K562 (cell line): ENCODE results near the gene DDRGK1. TPM values are rescaled to one million over a fixed set of nuclear protein-coding genes. Genes with fewer than 3 reads are reported as not detected.

Source experiments
- ATAC-seq: fragments of 200-7000 bp; cut with Tn5 transposase; 3 replicates; pipeline ENCODE4 v1.9.1; 2020; ENCODE audit warnings: moderate library complexity
- BruUV-seq: library from RNA; stranded (reverse); fragments of 400-500 nt; replicated peaks from 2 replicates; lab custom pipeline; 2021; lab: Mats Ljungman, UMichigan
- CTCF ChIA-PET: fragments of 300-600 bp; formaldehyde crosslinking; extraction: SDS; loops from one replicate; lab custom pipeline; 2021; ENCODE audit warnings: low intra/inter-chr PET ratio; lab: Yijun Ruan, JAX
- POLR2A ChIA-PET: fragments of 300-600, 350-650 bp; sonication (Branson Sonifier 250); formaldehyde crosslinking; extraction: SDS; loops from one replicate; lab custom pipeline; 2021; ENCODE audit warnings: antibody characterized with exemption, inconsistent platforms; lab: Yijun Ruan, JAX
- DNase-seq, 4 experiments: peaks; one replicate each; pipeline versions ENCODE4 v3.0.0 to v3.0.0-alpha.2; 2011 to 2018; ENCODE audit warnings: low spot score in 3 of 4, mixed read lengths in 3 of 4; ENCODE audit errors: extremely low read depth in 1 of 4
- FAIRE-seq: peaks from 2 replicates; lab custom pipeline; 2011; peaks lifted over from hg19 to GRCh38; lab: Jason Lieb, UNC
- H2AFZ ChIP-seq: 2 replicates; pipeline ENCODE4 v1.6.0; 2011; ENCODE audit warnings: low read depth, low read length, control low read depth, inconsistent platforms
- H3K27ac ChIP-seq: fragments of 200-600 bp; 3 replicates; pipeline ENCODE4 v1.8.0; 2011; ENCODE audit warnings: low read depth, mild to moderate bottlenecking, control low read depth, inconsistent platforms, low read length, moderate library complexity, mixed read lengths; ENCODE audit errors: extremely low read depth
- H3K27me3 ChIP-seq, 2 experiments: fragments of 300-600 bp in 1 of 2; 2 replicates in 1 of 2; 3 replicates in 1 of 2; pipeline versions ENCODE4 v1.6.0 to v1.8.0; 2011; ENCODE audit warnings: inconsistent platforms in 2 of 2, low read length in 2 of 2, mild to moderate bottlenecking in 1 of 2, mixed read lengths in 1 of 2, moderate library complexity in 1 of 2; ENCODE audit not compliant: control insufficient read depth in 2 of 2, insufficient read depth in 2 of 2
- H3K36me3 ChIP-seq: fragments of 300-600 bp; 3 replicates; pipeline ENCODE4 v1.8.0; 2011; ENCODE audit warnings: mild to moderate bottlenecking, low read length, inconsistent platforms; ENCODE audit not compliant: control insufficient read depth, insufficient read depth
- H3K4me1 ChIP-seq, 2 experiments: fragments of 200-600 bp in 1 of 2; replicated peaks in 1 of 2; 2 replicates in 1 of 2; 3 replicates in 1 of 2; pipeline versions ENCODE4 v1.5.1 to v1.8.0; 2011; ENCODE audit warnings: inconsistent platforms in 2 of 2, low read length in 2 of 2, mild to moderate bottlenecking in 1 of 2, mixed read lengths in 1 of 2, moderate library complexity in 1 of 2; ENCODE audit not compliant: control insufficient read depth in 2 of 2, insufficient read depth in 2 of 2
- H3K4me2 ChIP-seq: 2 replicates; pipeline ENCODE4 v1.6.1; 2011; ENCODE audit warnings: low read length, control low read depth, inconsistent platforms, mixed read lengths; ENCODE audit not compliant: insufficient read depth
- H3K4me3 ChIP-seq: fragments of 200-600 bp; sonication (generic), shearing (Covaris generic); 2 replicates; pipeline ENCODE4 v1.5.1; 2016; ENCODE audit warnings: control low read depth, inconsistent platforms
- H3K79me2 ChIP-seq: fragments of 200-600 bp; 3 replicates; pipeline ENCODE4 v1.8.0; 2011; ENCODE audit warnings: low read length, inconsistent platforms; ENCODE audit not compliant: control insufficient read depth, insufficient read depth
- H3K9ac ChIP-seq, 2 experiments: 2 replicates each; pipeline versions ENCODE4 v1.6.0 to v1.6.1; 2011; ENCODE audit warnings: low read depth in 2 of 2, low read length in 2 of 2, control low read depth in 1 of 2, inconsistent platforms in 1 of 2, mild to moderate bottlenecking in 1 of 2, mixed read lengths in 1 of 2; ENCODE audit not compliant: insufficient read depth in 1 of 2
- H3K9me1 ChIP-seq: one replicate; pipeline ENCODE4 v1.6.0; 2011; ENCODE audit warnings: inconsistent platforms, mild to moderate bottlenecking, low read length, moderate library complexity; ENCODE audit not compliant: control insufficient read depth, insufficient read depth
- H3K9me3 ChIP-seq: replicated peaks from 2 replicates; pipeline ENCODE4 v1.5.1; 2011; ENCODE audit warnings: low read depth, low read length, inconsistent platforms; ENCODE audit not compliant: control insufficient read depth, insufficient read depth
- H4K20me1 ChIP-seq: replicated peaks from 2 replicates; pipeline ENCODE4 v1.6.1; 2011; ENCODE audit warnings: low read length, inconsistent platforms, mixed read lengths; ENCODE audit not compliant: control insufficient read depth, insufficient read depth
- NR2F6 ChIP-seq: fragments of 450-650 bp; formaldehyde crosslinking; IDR thresholded peaks from 2 replicates; pipeline ENCODE4 v1.4.0; 2020; ENCODE audit warnings: mild to moderate bottlenecking
- RBM15 ChIP-seq: fragments of 200-400 bp; formaldehyde crosslinking; IDR thresholded peaks from 2 replicates; pipeline ENCODE4 v1.6.1; 2018; ENCODE audit warnings: mild to moderate bottlenecking, low read length, moderate library complexity; ENCODE audit not compliant: insufficient read depth
- RCOR1 ChIP-seq, 2 experiments: IDR thresholded peaks; 2 replicates each; pipeline ENCODE4 v1.6.1; 2012; ENCODE audit warnings: low read depth in 2 of 2, low read length in 2 of 2, borderline replicate concordance in 1 of 2, improper control_type of control experiment in 1 of 2
- RNF219 ChIP-seq: fragments of 250-450 bp; sonication (Bioruptor Pico); IDR thresholded peaks from 2 replicates; pipeline ENCODE4 v1.5.0; 2022; ENCODE audit warnings: mild to moderate bottlenecking
- RUNX1 ChIP-seq: sonication (generic); IDR thresholded peaks from 2 replicates; pipeline ENCODE4 v1.6.1; 2016; ENCODE audit warnings: antibody characterized with exemption, low read depth
- STAG1 ChIP-seq: sonication (generic); formaldehyde crosslinking; IDR thresholded peaks from 2 replicates; pipeline ENCODE4 v1.5.0; 2020; ENCODE audit warnings: missing genetic modification reagents, borderline replicate concordance
- YY1 ChIP-seq, 3 experiments: IDR thresholded peaks; 2 replicates each; pipeline ENCODE4 v1.6.1; 2011; ENCODE audit warnings: low read length in 2 of 3, mild to moderate bottlenecking in 2 of 3, moderate library complexity in 2 of 3, borderline replicate concordance in 1 of 3, control low read depth in 1 of 3, low read depth in 1 of 3; ENCODE audit not compliant: insufficient read depth in 3 of 3, insufficient replicate concordance in 2 of 3, control insufficient read depth in 1 of 3, insufficient read length in 1 of 3; ENCODE audit errors: extremely low read depth in 1 of 3
- ZBTB7A ChIP-seq: IDR thresholded peaks from 2 replicates; pipeline ENCODE4 v1.6.1; 2011; ENCODE audit warnings: low read depth, mild to moderate bottlenecking, low read length, moderate library complexity, borderline replicate concordance; ENCODE audit not compliant: control insufficient read depth
- WGBS: fragments of 100-300 bp; shearing (Covaris generic); methylation state at CpG from one replicate; pipeline ENCODE4 v1.1.6; 2016; ENCODE audit warnings: low coverage, mixed read lengths; ENCODE audit not compliant: insufficient coverage; ENCODE audit errors: missing lambda C conversion rate; 5-methylcytosine and 5-hydroxymethylcytosine counted together
- in situ Hi-C: fragments of 300-500 bp; cut with MboI; formaldehyde crosslinking; loops from 4 replicates; pipeline ENCODE4 v1.15.0; 2018; ENCODE audit warnings: inconsistent platforms, mixed read lengths
- intact Hi-C: fragments of 100-400 bp; cut with micrococcal nuclease; formaldehyde crosslinking; loops from 2 replicates; pipeline ENCODE4 v1.14.2; 2022
- polyA plus RNA-seq, 8 experiments: library from polyadenylated mRNA; depleted of rRNA in 4 of 8; stranded (reverse) in 5 of 8; unstranded in 3 of 8; fragments of >200 nt; fragmentation: Nextera tagmentation in 2 of 8; fragmentation: Illumina TruSeq in 1 of 8; extraction: Ambion mirVana in 2 of 8; extraction: Trizol in 1 of 8; gene quantifications; 2 replicates each; pipeline versions ENCODE4 v1.2.1 to v1.2.3, GENCODE V29; 2011 to 2014; ENCODE audit warnings: inconsistent platforms in 1 of 8, missing spikeins in 1 of 8
- total RNA-seq, 7 experiments: library from RNA; depleted of rRNA in 6 of 7; stranded (reverse); fragments of >200 nt in 6 of 7; fragmentation: Illumina TruSeq in 2 of 7; extraction: Trizol in 2 of 7; gene quantifications; 2 replicates each; pipeline versions ENCODE4 v1.2.1 to v1.2.3, GENCODE V29; 2011 to 2021; ENCODE audit warnings: low replicate concordance in 1 of 7
- TF ChIP-seq, protein P1 (sequence below): fragments of 450-650 bp; IDR thresholded peaks from 2 replicates; pipeline ENCODE4 v1.6.1; 2018; ENCODE audit not compliant: partially characterized antibody

DDRGK1 gene
- total and polyA plus RNA-seq, 9 of the 15 experiments (the other 6 are each of a cell fraction or from before 2014, with no cell fraction given) = 2.3 to 54.4 (median 29.1) TPM

- TF ChIP-seq RNF219 (CRISPR knock-in tag) = no peak
- TF ChIP-seq, protein P1, sequence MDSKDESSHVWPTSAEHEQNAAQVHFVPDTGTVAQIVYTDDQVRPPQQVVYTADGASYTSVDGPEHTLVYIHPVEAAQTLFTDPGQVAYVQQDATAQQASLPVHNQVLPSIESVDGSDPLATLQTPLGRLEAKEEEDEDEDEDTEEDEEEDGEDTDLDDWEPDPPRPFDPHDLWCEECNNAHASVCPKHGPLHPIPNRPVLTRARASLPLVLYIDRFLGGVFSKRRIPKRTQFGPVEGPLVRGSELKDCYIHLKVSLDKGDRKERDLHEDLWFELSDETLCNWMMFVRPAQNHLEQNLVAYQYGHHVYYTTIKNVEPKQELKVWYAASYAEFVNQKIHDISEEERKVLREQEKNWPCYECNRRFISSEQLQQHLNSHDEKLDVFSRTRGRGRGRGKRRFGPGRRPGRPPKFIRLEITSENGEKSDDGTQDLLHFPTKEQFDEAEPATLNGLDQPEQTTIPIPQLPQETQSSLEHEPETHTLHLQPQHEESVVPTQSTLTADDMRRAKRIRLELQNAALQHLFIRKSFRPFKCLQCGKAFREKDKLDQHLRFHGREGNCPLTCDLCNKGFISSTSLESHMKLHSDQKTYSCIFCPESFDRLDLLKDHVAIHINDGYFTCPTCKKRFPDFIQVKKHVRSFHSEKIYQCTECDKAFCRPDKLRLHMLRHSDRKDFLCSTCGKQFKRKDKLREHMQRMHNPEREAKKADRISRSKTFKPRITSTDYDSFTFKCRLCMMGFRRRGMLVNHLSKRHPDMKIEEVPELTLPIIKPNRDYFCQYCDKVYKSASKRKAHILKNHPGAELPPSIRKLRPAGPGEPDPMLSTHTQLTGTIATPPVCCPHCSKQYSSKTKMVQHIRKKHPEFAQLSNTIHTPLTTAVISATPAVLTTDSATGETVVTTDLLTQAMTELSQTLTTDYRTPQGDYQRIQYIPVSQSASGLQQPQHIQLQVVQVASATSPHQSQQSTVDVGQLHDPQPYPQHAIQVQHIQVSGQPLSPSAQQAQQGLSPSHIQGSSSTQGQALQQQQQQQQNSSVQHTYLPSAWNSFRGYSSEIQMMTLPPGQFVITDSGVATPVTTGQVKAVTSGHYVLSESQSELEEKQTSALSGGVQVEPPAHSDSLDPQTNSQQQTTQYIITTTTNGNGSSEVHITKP = no peak
Measured at GRCh38 chr20:3251806-3252205, 47.3 kb upstream of the DDRGK1 start (continued).

DNA sequence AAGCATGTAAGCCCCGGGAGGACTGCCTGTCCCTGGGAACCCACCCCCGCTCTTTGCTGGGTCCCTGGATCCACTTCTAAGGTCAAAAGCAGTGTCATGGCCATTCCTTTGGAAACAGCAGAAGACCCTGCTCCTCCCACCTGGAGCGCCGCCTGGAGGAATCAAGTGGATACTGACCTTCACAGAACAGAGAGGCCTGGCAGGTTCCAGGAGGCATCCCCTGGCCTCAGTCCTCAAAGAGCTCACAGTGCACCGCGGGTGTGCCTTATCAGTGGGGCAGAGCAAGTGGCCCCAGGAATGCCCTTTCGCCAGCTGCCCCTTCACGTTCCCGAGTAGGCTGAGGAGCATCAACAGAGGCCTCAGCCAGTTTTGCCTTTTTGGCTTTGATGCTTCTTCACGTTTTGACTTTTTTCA lies 45.6 kb upstream of the DDRGK1 start:
- Histone ChIP-seq H3K4me1 (peaks cover 0 to 10% of the 10 kb centered on the region in 2 experiments; a peak in 3 of 5 replicates), H3K9me3 (no peaks in the 10 kb centered on the region), H4K20me1 (0 out of 2 replicates have a peak, but pooled peaks cover 3% of the 10 kb centered on the region), H3K4me3 (no peak overlapping the region), H2AFZ (no peak overlapping the region), H3K4me2 (no peak overlapping the region), H3K27ac (no peak overlapping the region), H3K9me1 (no peaks in the 10 kb centered on the region), H3K27me3 (peaks cover 0 to 15% of the 10 kb centered on the region in 2 experiments; a peak in 2 of 5 replicates), H3K79me2 (no peaks in the 10 kb centered on the region), H3K9ac (no peak overlapping the region), H3K36me3 (peaks cover 4% of the 10 kb centered on the region; the same call in 1 of the 3 replicates)
- in situ Hi-C loops (no loop called here), intact Hi-C loops (loop anchor here (1.0 kb wide), 1 partner anchor 32 kb away; no protein-coding TSS in a partner anchor)
- ATAC-seq = peak; percentile 91
- CTCF ChIA-PET = no interaction called here
- POLR2A ChIA-PET = no interaction called here
- 3% methylated on average over 5 of the region's 10 CpGs for WGBS
- peak; percentile 47 to 68 (median 60) for DNase-seq
- FAIRE-seq = peak; percentile 80
- no TSS peak for BruUV-seq
- TF ChIP-seq RCOR1 (IDR thresholded peaks at IDR 0.05; ENCODE audit: borderline replicate concordance in 1 of 2, low read depth in 2 of 2, low read length in 2 of 2) (no peak), ZBTB7A (peak; percentile 59; the same call in 1 of the 2 replicates), RUNX1 (no peak), NR2F6 (CRISPR knock-in tag) (no peak), RBM15 (no peak), YY1 (IDR thresholded peaks at IDR 0.05; ENCODE audit: borderline replicate concordance in 1 of 3, control insufficient read depth in 1 of 3, extremely low read depth in 1 of 3, insufficient read depth in 3 of 3, insufficient read length in 1 of 3, insufficient replicate concordance in 2 of 3, low read depth in 1 of 3, low read length in 2 of 3) (peak in 1 of 3 experiments; percentile 24), STAG1 (CRISPR knock-in tag) (peak; percentile 36; the same call in 1 of the 2 replicates)
